Caki2 (cell line): ENCODE results near the gene RGS6. TPM values are rescaled to one million over a fixed set of nuclear protein-coding genes. Genes with fewer than 3 reads are reported as not detected.

Experiments
- DNase-seq: peaks from one replicate; pipeline ENCODE4 v3.0.0-alpha.2; 2015; ENCODE audit warnings: low read depth
- in situ Hi-C: cut with HindIII; loops from 2 replicates; pipeline ENCODE4 v1.10.0; 2016; ENCODE audit warnings: low sequenced_read_pairs, low pct_unique_long_range_greater_than_20kb, mixed read lengths
- total RNA-seq: library from RNA; depleted of rRNA; stranded (reverse); fragments of >200 nt; shearing (Covaris generic); gene quantifications from 2 replicates; pipeline ENCODE4 v1.2.3, GENCODE V29; 2014; ENCODE audit warnings: low replicate concordance

The RGS6 gene
- total RNA-seq, 1 experiment from 2014 or later = not detected

- in situ Hi-C loops = no loop called here
Observed at GRCh38 chr14:72311516-72311915, 379.3 kb downstream of the RGS6 start.

GRCh38 chr14:72314808-72315435 is 382.7 kb downstream of the RGS6 start:
- no peak for DNase-seq
- in situ Hi-C loops = no loop called here

More at GRCh38 chr14:72311516-72311915, 379.3 kb downstream of the RGS6 start:
- no peak for DNase-seq

DNA sequence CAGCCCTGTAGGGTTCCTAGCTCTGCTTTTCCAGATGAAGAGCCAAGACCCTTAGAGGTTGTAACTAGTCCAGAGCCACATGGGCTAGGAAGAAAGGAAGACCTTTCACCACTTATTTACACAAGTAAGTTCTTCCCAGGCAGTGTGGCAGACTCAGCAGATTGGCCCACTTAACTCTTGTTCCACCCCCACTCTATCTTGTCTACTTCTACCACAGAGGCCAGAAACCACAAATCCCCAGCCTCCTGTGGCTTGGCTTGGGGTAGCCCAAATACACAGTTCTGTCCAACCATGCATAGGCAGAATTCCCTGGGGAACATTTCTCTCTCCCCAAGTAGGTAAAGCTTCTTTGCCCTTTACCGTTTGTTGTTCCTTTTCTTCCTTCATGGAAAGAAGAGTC is 383.5 kb downstream of the RGS6 start:
- in situ Hi-C loops = no loop called here
- no peak for DNase-seq

DNA sequence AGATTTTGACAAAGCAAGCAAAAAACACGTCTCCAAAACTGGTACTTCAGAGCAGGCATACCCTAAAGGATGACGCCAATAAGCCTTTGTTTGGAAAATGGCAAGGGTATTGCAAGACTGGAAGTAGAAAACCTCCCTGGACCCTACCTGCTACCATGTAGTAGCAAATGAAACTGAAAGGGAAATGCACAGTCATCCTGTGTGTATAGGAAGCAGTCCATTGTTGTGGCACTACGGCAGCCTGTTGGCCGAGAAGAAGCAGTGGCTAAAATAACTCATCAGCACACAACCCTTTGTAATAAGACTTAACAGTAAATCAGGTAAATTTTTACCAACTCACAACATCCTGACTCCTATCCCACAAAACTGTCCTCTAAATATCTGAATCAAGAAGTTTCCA is 386.4 kb downstream of the RGS6 start:
- no peak for DNase-seq
- in situ Hi-C loops = no loop called here

GRCh38 chr14:72332046-72332445 is 399.8 kb downstream of the RGS6 start:
- in situ Hi-C loops = no loop called here
- no peak for DNase-seq

- in situ Hi-C loops = no loop called here
- DNase-seq = no peak
Observed at GRCh38 chr14:72332871-72333270, 400.6 kb downstream of the RGS6 start.

DNA sequence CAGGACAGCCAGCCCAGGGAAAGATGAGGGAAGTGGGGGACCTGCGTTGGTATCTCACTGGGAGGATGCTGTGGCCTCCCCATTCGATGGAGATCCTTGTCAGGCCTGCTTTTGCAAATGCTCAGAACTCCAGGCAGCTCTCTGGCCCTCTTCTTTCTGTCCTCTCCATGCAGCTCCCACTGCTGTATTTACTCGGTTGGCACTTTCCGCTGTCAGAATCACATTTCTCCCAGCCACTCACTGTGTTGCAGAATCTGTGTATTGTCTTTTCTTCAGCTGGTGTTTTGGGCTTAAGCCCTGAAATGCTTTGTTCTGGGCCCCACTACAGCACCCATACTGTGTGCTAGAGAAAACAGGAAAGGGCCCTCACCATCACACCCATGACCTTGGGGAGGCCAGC is 401.1 kb downstream of the RGS6 start:
- DNase-seq = no peak
- in situ Hi-C loops = no loop called here

DNA sequence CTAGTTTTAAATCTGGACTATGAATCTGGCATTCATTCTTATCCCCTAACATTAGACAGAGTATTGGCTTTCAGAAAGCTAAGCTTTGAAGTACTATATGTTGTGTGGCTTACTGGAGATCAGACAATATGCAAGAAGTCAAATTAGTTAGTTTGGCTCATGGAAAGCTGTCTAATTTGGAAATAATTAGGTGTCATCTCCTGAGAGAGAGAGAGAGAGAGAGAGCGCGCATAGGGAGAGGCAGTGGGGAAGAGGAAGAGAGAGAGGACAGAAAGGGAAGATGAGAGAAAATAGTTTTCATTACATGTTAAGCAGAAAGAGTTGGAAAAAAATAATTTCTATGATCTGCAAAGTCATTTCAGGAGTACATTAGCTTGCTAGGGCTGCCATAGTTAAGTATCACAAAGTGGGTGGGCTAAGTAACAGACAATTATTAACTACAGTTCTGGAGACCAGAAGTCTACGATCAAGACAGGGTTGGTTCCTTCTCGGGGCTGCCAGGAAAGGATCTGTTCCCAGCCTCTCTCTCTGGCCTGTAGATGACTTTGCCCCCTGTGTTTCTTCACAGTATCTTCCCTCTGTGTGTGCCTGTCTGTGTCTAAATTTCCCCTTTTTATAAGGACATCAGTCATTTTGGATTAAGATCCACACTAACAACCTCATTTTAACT is 404.2 kb downstream of the RGS6 start:
- in situ Hi-C loops = no loop called here
- DNase-seq = no peak

DNA sequence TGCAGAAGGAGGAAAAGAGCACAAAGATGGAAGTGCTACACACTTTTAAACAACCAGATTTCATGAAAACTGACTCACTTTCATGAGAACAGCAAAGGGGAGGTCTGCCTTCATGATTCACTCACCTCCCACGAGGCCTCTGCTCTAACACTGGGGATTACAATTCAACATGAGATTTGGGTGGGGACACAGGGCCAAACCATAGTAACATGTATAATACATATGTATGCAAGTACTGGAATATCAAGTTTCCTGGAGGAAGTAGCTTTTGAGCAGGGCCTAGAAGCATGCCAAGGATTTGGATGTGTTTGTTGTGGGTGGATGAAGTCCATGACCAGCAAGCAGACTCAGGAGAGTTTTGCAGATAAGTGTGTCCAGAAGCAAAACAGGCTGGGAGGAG is 409.0 kb downstream of the RGS6 start:
- in situ Hi-C loops = no loop called here
- DNase-seq = no peak

- in situ Hi-C loops = no loop called here
- DNase-seq = no peak
Observed at GRCh38 chr14:72341686-72342085, 409.5 kb downstream of the RGS6 start.

GRCh38 chr14:72347118-72347517 is 414.9 kb downstream of the RGS6 start:
- in situ Hi-C loops = no loop called here
- no peak for DNase-seq

DNA sequence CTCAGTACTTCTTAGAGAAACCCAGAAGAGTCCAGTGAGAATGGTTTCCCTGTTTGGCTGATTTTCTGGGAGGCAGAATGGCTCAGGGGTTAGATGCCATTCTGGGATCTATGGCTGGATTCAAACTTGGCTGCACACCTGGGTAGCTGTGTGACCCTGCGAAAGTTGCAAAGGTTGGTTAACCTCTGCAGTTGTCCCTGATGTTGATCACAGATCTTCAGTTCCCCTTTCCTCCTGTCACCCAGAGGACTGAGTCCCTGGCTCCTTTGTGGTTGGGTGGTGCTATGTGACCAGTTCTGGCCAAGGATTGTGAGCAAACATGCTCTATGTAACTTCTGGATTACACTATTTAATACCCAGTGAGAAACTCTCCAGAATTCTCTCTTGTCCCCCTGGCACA is 418.0 kb downstream of the RGS6 start:
- DNase-seq = no peak
- in situ Hi-C loops = no loop called here

DNA sequence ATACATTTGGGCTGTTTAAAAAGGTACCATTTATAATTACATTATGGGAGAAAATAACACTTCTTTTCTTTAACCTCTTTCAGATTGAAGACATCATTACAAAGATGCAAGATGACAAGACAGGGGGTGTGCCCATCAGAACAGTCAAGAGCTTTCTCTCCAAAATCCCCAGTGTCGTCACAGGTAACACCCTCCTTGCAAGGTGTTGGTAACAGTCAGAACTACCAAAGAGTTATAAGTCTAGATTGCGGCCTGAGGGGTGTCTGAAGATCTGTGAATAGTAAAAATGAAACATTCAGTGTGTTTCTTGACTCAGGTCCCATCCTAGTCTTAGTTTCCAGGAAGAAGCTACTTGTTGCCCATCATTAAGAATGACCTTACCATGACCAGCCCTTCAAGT is 419.8 kb downstream of the RGS6 start:
- in situ Hi-C loops = no loop called here
- no peak for DNase-seq

DNA sequence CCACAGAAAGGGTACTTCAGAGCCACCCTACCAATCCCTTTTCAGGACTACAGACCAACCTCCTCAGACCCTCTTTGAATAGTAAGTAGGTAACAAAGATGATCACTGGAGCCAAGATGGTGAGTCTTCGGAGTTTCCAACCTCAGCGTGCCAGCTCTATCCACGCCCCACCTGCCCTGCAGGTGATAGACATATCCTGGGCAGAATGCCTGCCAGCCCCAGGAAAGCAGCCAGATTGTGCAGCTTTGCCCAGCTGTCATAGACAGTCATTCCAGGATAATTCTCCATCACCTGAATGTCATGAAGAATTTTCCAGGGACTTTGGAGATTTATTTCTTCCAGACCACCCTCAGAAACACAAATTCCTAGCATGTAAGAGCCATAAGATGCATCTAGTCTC is 434.4 kb downstream of the RGS6 start:
- in situ Hi-C loops = no loop called here
- no peak for DNase-seq

DNA sequence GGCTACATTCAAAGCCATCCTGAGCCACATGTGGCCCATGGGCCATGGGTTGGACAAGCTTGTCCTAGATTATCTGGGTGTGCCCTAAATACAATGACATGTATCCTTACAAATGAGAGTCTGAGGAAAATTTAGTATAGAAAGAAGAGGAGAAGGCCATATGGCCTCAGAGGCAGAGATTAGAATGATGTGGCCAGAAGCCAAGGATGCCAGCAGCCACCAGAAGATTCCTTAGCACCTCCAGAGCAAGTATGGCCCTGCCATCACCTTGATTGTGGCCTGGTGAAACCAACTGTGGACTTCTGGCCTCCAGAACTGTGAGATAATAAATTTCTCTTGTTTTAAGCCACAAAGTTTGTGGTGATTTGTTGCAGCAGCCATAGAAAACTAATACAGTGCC is 436.9 kb downstream of the RGS6 start:
- DNase-seq = no peak

GRCh38 chr14:72377016-72377415 is 444.8 kb downstream of the RGS6 start:
- in situ Hi-C loops = no loop called here
- no peak for DNase-seq

More for the DNA sequence above, 436.9 kb downstream of the RGS6 start:
- in situ Hi-C loops = no loop called here

DNA sequence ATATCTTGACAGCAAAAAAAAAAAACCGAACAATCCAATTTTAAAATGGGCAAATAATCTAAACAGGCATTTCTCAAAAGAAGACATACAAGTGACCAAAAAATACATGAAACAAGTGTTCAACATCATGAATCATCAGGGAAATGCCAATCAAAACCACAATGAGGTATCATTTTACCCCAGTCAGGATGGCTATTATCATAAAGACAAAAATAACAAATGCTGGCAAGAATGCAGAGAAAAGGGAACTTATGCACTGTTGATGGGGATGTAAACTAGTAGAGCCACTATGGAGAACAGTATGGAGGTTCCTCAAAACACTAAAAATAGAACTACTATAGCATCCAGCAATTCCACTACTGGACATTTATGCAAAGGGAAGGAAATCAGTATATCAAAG is 448.2 kb downstream of the RGS6 start:
- no peak for DNase-seq
- in situ Hi-C loops = no loop called here

GRCh38 chr14:72383865-72384264 is 451.6 kb downstream of the RGS6 start:
- in situ Hi-C loops = no loop called here
- no peak for DNase-seq

DNA sequence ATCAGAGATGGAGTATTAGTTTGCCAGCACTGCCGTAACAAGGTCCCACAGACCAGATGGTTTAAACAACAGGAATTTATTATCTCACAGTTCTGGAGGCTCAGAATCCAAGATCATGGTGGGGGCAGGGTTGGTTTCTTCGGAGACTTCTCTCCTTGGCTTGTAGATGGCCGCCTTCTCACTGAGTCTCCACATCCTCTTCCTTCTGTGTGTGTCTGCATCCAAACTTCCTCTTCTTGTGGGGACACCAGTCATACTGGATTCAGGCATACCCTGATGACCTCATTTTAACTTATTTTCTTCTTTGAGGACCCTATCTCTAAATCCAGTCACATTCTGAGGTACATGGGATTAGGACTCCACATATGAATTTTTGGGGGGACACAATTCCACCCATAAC is 455.5 kb downstream of the RGS6 start:
- no peak for DNase-seq

DNA sequence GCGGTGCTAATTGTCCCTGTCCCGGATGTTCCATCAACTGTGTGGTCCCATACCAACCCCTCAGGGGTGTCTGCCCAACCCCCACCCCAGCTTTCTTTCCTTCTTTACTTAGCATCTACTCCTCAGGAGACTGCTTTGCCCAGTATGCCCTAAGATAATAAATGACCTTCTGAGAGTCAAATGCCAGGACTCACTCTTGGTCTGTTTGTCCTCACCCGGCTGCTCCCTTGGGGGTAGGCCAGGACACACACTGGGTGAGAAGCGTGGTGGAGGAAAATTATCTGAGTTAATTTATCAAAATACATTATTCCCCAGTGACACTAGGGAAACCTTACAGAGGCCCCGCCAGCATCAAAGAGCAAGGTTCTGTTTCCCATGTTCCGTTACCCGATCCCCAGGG is 457.0 kb downstream of the RGS6 start:
- DNase-seq = no peak
- in situ Hi-C loops = no loop called here

More for the DNA sequence above, 455.5 kb downstream of the RGS6 start:
- in situ Hi-C loops = no loop called here
